Activated CD4-positive, alpha-beta T cell treated with anti-CD3 and anti-CD28 coated beads for 24 hours (primary cell): ENCODE measurements around the gene SPATA2L.
"Not testable (repeated sequence)": the region's sequence is repeated elsewhere in the genome, so short reads cannot be mapped to it uniquely, and the experiment has no call there.

Experiments
- DNase-seq, 2 donors: peaks; one replicate each; pipeline ENCODE4 v3.0.0-alpha.2; 2020; ENCODE audit warnings: low read depth in 2 of 2

SPATA2L gene

DNA sequence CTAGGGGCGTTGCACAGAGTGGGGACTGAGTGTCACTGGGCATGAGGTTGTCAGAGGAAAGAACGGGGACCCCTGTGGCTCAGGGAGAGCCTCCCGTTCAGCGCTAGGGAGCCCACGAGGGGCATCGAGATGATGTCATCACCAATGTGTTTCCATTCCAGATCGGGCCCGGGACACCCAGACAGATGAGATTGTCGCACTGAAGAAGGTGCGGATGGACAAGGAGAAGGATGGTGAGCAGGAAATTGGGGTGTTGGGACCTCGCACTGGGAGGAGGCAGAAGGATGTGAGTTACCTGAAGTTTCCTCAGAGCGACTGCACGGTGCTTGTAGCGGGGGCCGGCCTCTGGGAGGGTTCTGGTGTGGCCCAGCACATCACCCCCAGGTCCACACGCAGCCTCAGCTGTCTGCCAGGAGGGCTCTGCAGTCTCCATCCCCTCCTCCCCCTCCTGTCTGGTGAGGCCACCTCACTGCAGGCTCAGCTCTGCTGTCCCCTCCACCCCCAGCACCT is 11.1 kb downstream of the SPATA2L start:
- DNase-seq = no peak

DNA sequence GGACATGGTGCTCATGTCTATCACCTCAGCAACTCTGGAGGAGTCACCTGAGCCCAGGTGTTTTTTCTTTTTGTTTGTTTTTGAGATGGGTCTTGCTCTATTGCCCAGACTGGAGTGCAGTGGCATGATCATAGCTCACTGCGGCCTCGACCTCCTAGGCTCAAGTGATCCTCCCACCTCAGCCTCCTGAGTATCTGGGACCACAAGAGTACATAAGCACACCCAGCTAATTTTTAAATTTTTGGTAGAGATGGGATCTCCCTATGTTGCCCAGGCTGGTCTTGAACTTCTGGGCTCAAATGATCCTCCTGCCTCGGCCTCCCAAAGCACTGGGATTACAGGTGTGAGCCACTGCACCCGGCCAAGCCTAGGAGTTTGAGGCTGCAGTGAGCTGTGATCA is 11.9 kb downstream of the SPATA2L start:
- not testable (repeated sequence) for DNase-seq

DNA sequence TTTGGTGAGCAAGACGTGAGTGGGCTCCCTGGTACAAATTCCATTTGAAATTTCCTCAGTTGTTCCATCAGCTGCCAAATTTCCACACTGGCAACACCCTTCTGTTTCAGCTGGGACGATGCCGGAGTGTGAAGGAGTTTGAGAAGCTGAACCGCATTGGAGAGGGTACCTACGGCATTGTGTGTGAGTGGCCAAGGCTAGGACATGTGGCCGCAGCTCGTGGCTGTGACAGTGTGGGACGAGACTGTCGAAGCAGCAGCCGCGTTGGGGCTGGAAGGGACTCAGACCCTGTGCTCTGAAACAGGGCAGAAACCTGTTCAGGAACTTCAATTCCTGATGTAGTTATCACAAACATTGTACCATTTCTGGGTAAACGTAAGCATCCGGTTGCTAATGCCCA is 12.4 kb downstream of the SPATA2L start:
- no peak for DNase-seq

DNA sequence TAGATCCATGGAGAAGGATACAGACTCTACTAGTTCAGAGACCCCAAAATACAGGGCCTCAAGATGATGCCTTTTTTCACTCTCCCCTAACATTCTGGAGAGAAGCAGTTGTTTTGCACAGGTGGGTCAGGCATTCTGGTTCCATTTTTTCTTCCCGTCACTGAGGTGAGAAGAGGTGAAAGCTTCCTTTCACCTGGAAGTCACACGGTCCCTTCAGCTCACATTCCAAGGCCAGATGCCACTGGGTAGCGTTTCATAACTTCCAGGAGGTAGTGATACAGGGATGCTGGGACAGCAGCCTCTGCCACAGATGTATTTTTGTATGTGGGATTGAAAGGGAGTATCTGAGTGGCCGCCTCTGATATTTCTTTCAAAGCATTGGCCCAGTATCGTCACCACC is 13.1 kb downstream of the SPATA2L start:
- DNase-seq = no peak

DNA sequence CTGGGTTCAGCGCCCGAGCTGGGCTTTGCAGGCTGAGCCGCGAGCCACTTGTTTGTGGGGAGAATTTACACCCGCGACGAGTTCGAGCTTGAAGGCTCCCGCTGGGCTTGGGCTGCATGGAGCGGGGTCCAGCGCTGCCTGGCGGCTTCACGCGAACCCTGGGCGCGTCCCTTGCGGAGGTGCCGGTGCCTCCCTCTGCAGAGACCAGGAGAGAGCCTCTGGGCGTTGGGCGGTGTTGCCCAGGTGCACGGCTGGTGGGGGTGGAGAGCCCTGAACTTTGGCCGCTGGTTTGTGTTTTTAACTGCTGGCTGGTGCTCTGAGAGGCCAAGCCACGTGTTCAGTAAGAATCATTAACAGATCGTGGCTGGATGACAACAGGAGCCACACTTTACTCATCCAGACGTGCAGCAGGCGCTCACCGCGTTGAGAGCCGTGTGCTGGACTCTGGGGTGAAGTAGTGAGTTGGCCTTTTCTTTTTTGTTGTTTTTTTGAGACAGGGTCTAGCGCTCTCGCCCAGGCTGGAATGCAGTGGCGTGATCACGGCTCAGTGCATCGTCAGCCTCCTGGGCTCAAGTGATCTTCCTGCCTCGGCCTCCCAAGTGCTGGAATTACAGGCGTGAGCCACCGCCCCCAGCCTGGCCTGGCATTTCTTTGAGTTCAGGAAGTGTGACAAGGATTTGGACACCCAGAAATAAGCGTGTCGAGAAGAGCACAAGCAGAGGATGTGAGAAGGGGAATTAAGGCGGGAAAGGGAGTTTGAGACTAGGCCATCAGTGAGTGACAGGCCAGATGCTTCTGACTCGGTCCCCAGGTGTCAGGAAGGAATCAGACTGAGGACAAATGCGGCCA is 14.2 kb downstream of the SPATA2L start:
- no peak for DNase-seq

DNA sequence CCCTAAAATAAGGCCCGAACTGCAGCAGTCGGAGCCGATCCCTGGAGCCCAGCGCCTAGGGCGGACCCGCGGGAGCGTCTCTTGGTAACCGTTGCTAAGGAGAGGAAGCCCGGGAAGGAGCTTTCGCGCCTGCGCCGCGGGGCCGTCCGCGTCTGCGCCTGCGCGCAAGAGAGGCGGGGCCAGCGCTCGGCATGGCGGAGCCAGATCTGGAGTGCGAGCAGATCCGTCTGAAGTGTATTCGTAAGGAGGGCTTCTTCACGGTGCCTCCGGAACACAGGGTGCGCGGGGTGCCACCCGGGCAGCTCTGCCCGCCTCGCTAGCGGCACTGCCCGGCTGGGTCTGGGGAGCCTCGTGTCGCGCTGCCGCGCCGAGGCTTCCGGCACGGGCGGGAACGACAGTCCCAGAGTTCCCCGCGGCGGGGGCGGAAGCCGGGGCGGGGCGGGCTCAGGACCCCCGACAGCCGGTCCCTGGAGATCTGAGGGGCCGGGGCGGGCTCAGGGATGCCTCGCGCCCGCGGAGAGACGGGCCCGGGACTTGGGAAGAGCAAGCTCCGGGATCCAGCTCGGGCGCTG is 14.9 kb downstream of the SPATA2L start, which contains the start of gene CDK10:
Gene CDK10, plus strand, starts transcription at position 170 of the 572 bp plus-strand sequence. Its CDS starts 22 bp downstream, at position 192.
- peak; percentile 85 to 86 for DNase-seq

DNA sequence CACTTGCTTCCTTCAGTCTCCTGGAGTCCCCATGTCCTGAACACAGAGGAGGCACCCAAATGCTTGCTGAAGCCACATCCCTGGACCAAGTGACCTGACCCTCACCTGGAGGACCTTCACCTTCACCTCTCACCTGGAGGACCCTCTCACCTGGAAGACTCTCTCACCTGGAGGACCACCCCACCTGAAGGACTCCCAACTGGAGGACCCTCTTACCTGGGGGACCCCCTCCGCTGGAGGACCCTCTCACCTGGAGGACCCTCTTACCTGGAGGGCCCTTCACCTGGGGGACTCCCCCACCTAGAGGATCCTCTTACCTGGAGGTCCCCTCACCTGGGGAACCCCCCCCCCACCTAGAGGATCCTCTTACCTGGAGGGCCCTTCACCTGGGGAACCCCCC is 15.6 kb downstream of the SPATA2L start:
- no peak for DNase-seq

DNA sequence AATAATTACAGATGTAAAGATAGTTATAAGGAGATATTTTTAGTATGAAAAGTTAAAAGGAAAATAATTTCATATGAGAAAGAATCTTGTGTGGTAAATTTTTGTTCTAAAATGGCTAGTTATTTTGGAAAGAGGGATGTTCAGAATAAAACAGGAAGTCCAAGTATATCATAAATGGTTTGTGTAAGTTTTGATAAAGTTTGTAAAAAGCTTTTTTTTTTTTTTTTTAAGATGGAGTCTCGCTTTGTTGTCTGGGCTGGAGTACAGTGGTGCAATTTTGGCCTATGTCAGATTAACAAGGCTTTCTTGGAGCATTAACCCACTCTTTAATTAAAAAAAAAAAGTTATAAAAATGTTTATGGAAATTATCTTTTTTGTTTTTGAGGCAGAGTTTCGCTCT is 23.2 kb downstream of the SPATA2L start:
- DNase-seq = no peak

DNA sequence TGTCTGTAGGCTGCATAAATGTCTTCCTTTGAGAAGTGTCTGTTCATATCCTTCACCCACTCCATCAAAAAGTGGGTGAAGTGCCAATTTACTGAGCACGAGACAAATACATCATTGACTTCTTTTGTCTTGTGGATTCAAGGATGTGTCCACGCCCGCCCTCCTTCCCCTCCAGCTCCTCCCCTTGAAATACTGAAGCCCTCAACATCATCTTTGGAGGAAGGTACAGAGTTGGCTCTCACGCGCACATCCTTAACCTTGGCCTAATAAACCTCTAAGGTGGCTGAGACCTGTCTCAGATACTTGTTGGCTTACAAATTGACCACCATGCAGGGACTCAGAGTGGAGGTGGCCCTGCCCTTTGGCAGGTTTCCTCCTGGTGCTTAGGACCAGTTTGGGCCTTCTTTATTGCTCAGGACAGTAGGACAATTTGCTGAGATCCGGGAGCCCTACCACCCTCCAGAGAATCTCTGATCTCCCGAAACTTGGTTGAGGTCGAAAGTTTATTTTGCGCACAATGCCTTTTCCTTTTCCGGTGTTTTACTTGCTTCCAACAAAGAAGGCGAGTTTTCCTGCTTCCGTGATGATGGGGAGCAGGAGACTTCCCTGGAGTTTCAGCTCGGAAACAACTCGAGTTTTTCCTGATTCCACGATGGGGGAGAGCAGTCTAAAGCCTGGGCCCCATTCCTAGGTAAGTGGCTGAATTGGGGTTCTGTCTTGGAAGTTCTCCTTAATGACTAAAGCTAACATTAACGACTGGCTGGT is 29.1 kb downstream of the SPATA2L start:
- DNase-seq = no peak

DNA sequence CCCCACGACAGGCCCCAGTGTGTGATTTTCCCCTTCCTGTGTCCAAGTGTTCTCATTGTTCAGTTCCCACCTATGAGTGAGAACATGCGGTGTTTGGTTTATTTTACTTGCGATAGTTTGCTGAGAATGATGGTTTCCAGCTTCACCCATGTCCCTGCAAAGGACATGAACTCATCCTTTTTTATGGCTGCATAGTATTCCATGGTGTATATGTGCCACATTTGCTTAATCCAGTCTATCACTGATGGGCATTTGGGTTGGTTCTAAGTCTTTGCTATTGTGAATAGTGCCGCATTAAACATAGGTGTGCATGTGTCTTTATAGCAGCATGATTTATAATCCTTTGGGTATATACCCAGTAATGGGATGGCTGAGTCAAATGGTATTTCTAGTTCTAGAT is 29.9 kb downstream of the SPATA2L start:
- not testable (repeated sequence) for DNase-seq

DNA sequence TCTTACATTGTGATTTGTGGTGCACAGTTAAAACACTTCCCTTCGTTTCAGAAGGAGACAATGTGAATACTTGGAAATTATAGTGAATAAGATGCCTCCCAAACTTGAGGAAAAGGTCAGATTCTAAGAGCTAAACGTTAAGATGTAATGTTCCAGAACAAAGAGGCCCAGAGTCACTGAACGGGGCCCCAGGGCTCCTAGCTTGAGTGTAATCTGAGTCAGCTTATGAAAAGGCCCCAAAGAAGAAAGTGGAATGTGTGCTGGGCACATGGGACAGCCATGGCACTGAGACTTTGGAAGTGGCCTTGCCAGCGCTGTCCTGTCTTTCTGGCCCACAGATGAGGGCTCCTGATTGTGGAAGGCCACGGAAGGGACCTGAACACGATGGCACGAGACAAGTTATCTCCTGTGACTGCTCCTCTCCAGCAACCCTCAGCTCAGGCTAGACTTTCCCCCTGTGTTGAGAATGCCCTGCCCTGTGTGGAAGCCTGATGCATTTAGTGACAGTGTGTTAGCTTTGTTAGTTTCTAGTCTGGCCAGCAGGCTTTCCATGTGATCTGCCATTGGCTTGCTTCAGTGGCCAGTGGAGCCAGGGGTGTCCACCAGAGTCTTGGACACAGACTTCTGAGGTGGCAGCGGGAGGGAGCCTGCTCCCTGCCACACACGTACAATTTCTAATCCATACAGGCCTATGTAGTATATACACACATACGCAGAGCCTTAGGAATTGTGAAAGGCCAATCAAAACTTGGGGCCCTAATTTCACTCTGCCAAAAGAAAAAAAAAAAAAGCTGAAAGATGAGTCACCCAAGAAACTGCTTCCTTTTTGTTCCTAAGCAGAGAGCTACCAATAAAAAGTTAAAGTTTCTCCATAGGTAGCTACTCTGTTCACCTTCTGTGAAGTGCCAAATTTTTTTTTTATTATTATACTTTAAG is 30.7 kb downstream of the SPATA2L start:
- DNase-seq = no peak

DNA sequence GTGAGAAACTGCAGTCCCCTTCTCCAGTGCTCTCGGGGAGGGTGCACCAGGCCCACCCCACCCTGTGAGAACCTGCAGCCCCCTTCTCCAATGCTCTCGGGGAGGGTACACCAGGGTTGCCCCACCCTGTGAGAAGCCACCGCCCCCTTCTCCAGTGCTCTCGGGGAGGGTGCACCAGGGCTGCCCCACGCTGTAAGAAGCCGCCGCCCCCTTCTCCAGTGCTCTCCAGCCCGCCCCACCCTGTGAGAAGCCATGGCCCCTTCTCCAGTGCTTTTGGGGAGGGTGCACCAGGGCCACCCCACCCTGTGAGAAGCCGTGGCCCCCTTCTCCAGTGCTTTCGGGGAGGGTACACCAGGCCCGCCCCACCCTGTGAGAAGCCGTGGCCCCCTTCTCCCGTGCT is 31.8 kb downstream of the SPATA2L start:
- no peak for DNase-seq

DNA sequence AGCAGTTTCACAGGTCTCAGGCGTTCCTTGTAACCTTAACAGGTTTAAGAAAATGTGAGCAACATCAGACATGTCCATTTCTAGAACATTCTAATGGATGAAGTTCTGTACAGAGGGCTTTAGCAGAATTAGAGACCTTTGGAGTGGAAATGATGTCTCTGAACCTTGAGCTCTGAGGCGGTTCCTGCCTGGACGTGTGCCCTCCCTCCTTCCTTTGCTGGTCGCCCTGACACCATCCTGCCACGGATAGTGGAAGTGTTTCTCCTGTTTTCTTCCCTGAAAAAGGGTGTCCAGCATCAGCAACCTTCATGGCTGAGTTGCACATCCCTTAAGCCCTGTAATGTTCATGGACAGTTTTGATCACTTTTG is 32.7 kb downstream of the SPATA2L start:
- no peak for DNase-seq

DNA sequence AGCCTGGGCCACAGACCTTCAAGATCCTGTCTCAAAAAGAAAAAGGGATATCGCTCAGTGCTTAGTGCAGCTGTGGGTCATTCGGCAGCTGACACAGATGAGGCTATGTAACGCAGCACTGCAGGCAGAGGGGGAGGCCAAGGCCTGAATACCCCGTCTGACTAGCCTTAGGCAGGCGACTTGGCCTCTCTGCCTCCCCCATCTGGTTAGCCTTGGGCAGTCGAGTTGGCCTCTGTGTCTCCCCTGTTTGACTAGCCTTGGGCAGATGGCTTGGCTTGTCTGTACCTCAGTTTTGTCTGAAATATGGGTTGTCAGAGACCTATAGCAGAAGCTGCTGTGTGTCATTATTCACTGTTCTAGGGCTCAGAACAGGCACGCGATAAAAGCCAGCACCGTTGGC is 33.9 kb downstream of the SPATA2L start:
- no peak for DNase-seq

DNA sequence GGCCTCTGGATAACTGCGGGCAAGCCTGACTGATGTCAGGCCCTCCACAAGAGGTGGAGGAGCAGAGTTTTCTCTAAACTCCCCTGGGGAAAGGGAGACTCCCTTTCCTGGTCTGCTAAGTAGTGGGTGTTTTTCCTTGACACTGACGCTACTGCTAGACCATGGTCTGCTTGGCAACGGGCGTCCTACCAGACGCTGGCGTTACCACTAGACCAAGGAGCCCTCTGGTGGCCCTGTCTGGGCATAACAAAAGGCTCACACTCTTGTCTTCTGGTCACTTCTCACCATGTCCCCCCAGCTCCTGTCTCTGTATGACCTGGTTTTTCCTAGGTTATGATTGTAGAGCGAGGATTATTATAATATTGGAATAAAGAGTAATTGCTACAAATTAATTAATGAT is 34.5 kb downstream of the SPATA2L start:
- not testable (repeated sequence) for DNase-seq

DNA sequence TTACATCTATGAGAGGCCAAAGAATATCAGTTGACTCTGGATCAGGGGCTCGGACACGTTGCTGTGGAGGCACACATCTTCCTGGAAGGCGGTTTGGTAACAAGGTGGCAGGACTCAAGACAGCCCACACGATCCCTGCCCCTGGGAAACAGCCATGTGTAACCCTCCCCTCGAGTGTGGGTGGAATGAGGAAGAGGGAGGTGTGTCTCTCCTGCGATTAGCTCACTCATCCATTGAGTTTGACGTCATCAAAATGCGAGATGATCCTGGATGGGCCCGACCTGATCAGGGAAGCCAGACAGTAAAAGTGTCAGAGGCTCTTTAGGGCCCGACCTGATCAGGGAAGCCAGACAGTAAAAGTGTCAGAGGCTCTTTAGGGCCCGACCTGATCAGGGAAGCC is 37.3 kb downstream of the SPATA2L start:
- DNase-seq = not testable (repeated sequence)

DNA sequence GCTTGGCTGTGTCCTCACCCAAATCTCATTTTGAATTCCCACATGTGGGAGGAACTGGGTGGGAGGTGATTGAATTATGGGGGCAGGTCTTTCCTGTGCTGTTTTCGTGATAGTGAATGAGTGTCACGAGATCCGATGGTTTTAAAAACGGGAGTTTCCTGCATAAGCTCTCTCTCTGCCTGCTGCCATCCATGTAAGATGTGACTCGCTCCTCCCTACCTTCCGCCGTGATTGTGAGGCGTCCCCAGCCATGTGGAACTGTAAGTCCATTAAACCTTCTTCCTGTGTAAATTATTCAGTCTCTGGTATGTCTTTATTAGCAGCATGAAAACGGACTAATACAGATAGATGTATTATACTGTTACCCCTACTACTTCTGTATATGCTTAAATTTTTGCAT is 40.3 kb downstream of the SPATA2L start:
- DNase-seq = no peak

DNA sequence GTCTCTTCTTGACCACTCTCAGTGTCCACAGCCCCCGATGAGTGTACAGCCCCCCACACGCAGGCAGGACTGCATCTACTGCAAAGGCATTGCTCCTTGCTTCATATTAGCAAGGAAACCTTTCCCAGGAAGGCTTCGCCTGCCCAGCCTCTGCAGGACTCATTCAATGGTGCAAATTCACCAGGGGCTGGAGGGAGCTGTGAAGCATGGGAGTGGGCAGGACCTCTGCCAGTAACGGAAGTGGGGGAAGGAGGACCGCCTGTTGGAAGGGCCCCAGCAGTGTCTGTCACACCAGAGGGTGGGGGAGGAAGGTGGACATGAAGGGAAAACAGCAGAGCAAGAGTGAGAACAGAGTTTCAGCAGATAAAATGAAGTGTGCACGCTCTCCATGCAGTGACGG is 41.4 kb downstream of the SPATA2L start:
- no peak for DNase-seq

DNA sequence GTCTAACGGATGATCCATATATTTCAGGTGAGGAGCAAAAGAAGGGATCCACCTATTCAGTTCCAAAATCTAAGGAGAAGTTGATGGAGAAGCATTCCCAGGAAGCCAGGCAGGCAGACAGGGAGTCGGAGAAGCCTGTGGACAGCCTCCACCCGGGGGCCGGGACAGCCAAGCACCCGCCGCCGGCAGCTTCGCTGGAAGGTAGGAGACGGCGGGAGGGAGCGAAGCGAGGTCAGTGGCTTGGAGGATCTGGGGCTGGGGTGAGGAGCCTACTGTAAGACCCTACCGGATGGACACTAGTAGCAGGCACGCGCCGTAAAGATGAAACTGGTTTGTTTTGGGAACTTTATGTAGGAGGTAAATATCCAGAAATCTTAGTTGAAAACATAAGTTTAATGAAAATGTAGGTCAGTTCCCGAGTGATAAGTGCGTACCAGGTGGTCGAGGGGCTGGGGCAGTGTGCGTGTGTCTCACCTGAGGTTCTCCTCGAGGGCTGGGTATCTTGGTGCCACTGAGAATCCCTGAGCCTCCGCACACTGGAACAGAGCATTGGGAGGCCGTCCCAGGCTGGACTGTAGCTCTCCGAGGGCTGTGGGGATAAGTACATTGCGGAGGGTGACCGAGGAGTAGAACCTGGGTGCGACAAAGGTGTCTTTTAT is 43.2 kb downstream of the SPATA2L start:
- no peak for DNase-seq

DNA sequence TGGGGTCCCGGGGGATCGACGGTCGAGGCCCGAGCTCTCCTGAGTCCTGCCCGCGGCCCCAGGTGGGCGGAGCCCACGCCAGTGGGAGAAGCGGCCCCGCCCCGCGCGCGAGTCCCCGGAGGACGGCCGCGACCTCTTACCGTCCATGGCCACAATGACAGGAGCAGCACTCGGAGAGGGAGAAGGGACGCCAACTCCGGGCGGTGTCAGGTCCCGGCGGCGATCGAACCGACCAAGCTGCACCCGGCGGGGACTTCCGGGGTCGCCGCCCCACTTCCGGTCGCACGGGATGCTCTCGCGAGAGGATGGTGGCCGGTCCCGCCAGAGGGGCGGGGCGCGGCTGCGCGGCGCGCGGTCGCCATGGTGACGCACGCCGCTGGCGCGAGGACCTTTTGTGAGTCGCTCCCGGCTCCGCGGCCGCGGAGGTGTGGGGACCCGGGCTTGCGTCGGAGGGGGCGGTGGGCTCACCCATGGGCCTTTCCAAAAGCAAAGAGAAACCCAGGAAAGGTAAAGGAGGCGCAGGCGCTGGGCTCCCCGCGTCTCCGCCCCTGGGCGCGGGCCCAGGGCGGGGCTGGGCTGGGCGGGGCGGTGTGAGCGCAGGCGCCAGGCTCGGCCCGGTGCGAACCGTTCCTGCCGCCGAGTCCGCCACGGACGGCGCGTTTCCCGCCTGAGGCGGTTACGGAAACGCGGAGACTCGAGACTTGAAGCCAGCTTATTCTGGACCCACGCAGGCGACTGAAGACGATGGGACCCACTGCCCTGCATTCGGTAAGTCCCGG is 43.9 kb downstream of the SPATA2L start, which contains the start of the genes CHMP1A and SPATA33:
Gene CHMP1A, minus strand, starts transcription at position 267 of the 779 bp plus-strand sequence. Its CDS starts 120 bp downstream, at position 147.
Gene SPATA33, plus strand, starts transcription at position 395 of the 779 bp plus-strand sequence. Its CDS starts 76 bp downstream, at position 471.
- DNase-seq = peak; percentile 88 to 90
